Measurements from ENCODE around the gene B3GNT3.

- no peak for TF ChIP-seq CTCF (IDR thresholded peaks at IDR 0.05)
- no peak for TF ChIP-seq EZH2 (IDR thresholded peaks at IDR 0.05; ENCODE audit: borderline replicate concordance, insufficient read depth, low read depth, low read length, poor library complexity, severe bottlenecking)
Observed at GRCh38 chr19:17834350-17835181, 39.6 kb downstream of the B3GNT3 start.

Measured in B cell (primary cell).